Loucy (cell line): Measurements from ENCODE around the gene SH3PXD2A.

Experiments
- H2AFZ ChIP-seq: fragments of 200-600 bp; sonication (generic); 2 replicates; pipeline ENCODE4 v1.6.0; 2016; ENCODE audit warnings: antibody characterized with exemption, mild to moderate bottlenecking, low read length, moderate library complexity
- H3F3A ChIP-seq: fragments of 200-600 bp; 2 replicates; pipeline ENCODE4 v1.6.0; 2016; ENCODE audit warnings: antibody characterized with exemption, low read depth, mild to moderate bottlenecking
- H3K27me3 ChIP-seq: fragments of 200-600 bp; sonication (generic); 2 replicates; pipeline ENCODE4 v1.6.1; 2014; ENCODE audit warnings: low read length, mild to moderate bottlenecking; ENCODE audit not compliant: insufficient read depth, poor library complexity, severe bottlenecking
- H3K36me3 ChIP-seq: fragments of 200-600 bp; sonication (generic); 2 replicates; pipeline ENCODE4 v1.6.1; 2016; ENCODE audit warnings: low read length; ENCODE audit not compliant: insufficient read depth
- H3K4me1 ChIP-seq: fragments of 200-600 bp; sonication (generic); 2 replicates; pipeline ENCODE4 v1.5.1; 2014; ENCODE audit warnings: low read length, mild to moderate bottlenecking; ENCODE audit not compliant: insufficient read depth, poor library complexity, severe bottlenecking
- H3K4me2 ChIP-seq: fragments of 200-600 bp; sonication (generic); 2 replicates; pipeline ENCODE4 v1.6.0; 2014; ENCODE audit warnings: antibody characterized with exemption, low read length, low read depth, mild to moderate bottlenecking; ENCODE audit not compliant: poor library complexity, severe bottlenecking
- H3K4me3 ChIP-seq: fragments of 200-600 bp; sonication (generic); 2 replicates; pipeline ENCODE4 v1.5.1; 2014; ENCODE audit warnings: low read length, mild to moderate bottlenecking, mixed read lengths; ENCODE audit not compliant: poor library complexity, severe bottlenecking
- H3K79me2 ChIP-seq: fragments of 200-600 bp; sonication (generic); 2 replicates; pipeline ENCODE4 v1.6.1; 2014; ENCODE audit warnings: low read length; ENCODE audit not compliant: insufficient read depth
- H3K9ac ChIP-seq: fragments of 200-600 bp; sonication (generic); 2 replicates; pipeline ENCODE4 v1.6.0; 2014; ENCODE audit warnings: mild to moderate bottlenecking, low read depth, low read length, moderate library complexity; ENCODE audit not compliant: poor library complexity, severe bottlenecking
- H3K9me2 ChIP-seq: fragments of 200-600 bp; sonication (generic); replicated peaks from 2 replicates; pipeline ENCODE4 v1.6.1; 2016; ENCODE audit warnings: low read depth, low read length, mixed read lengths
- H3K9me3 ChIP-seq: fragments of 200-600 bp; sonication (generic); 2 replicates; pipeline ENCODE4 v1.6.1; 2014; ENCODE audit warnings: mild to moderate bottlenecking, antibody characterized with exemption, low read length, low read depth; ENCODE audit not compliant: insufficient read depth
- H4K20me1 ChIP-seq: fragments of 200-600 bp; sonication (generic); 2 replicates; pipeline ENCODE4 v1.6.0; 2014; ENCODE audit warnings: antibody characterized with exemption, low read length, mild to moderate bottlenecking; ENCODE audit not compliant: insufficient read depth, poor library complexity, severe bottlenecking
- CTCF ChIP-seq: fragments of 200-600 bp; sonication (generic); conservative IDR thresholded peaks from 2 replicates; pipeline ENCODE4 v1.5.1; 2014; ENCODE audit warnings: mild to moderate bottlenecking, antibody characterized with exemption, low read length
- EZH2phosphoT487 ChIP-seq: fragments of 200-600 bp; IDR thresholded peaks from 2 replicates; pipeline ENCODE4 v1.6.1; 2018; ENCODE audit warnings: antibody characterized with exemption, mild to moderate bottlenecking, moderate library complexity, borderline replicate concordance

SH3PXD2A gene

GRCh38 chr10:103657061-103657591 lies 198.2 kb downstream of the SH3PXD2A start:
- TF ChIP-seq EZH2phosphoT487 (no peak), CTCF (no peak)
- no peak overlapping the region for H3K9ac ChIP-seq
- no peaks in the 10 kb centered on the region for H3K9me2 ChIP-seq
- H4K20me1 ChIP-seq = no peaks in the 10 kb centered on the region
- no peaks in the 10 kb centered on the region for H3F3A ChIP-seq
- H3K4me2 ChIP-seq = no peak overlapping the region
- peaks cover 17% of the 10 kb centered on the region; the same call in 1 of the 2 replicates for H3K36me3 ChIP-seq
- H3K4me1 ChIP-seq = no peaks in the 10 kb centered on the region
- no peaks in the 10 kb centered on the region for H3K9me3 ChIP-seq
- H3K4me3 ChIP-seq = no peak overlapping the region
- no peaks in the 10 kb centered on the region for H3K27me3 ChIP-seq
- no peak overlapping the region for H2AFZ ChIP-seq
- no peaks in the 10 kb centered on the region for H3K79me2 ChIP-seq

DNA sequence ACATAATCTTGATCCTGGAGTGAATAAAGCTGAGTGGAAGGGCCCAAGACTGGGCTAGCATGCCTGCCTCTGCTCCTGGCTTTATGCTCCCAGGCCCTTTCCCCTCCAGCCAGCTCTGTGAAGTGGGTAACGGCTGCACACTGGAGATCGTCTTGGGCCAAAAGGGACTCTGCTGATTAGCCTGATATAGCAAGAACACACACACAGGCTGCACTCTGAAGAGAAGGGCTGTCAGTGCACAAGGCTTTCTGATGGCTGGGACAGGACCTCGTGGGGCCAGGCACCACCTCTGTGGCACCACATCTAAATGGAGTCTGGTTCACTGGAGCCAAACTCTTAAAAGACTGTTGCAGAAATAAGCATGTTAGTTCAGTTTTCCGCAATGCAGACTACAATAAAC lies 200.5 kb downstream of the SH3PXD2A start:
- Histone ChIP-seq H3K4me3 (no peak overlapping the region), H3K36me3 (peaks cover 17% of the 10 kb centered on the region; the same call in 1 of the 2 replicates), H3K27me3 (no peaks in the 10 kb centered on the region), H3K4me1 (no peaks in the 10 kb centered on the region), H3K9me2 (no peaks in the 10 kb centered on the region), H4K20me1 (no peaks in the 10 kb centered on the region), H3K79me2 (no peaks in the 10 kb centered on the region), H2AFZ (no peak overlapping the region), H3K9me3 (no peaks in the 10 kb centered on the region), H3F3A (no peaks in the 10 kb centered on the region), H3K9ac (no peak overlapping the region), H3K4me2 (no peak overlapping the region)
- no peak for TF ChIP-seq EZH2phosphoT487
- TF ChIP-seq CTCF = no peak

DNA sequence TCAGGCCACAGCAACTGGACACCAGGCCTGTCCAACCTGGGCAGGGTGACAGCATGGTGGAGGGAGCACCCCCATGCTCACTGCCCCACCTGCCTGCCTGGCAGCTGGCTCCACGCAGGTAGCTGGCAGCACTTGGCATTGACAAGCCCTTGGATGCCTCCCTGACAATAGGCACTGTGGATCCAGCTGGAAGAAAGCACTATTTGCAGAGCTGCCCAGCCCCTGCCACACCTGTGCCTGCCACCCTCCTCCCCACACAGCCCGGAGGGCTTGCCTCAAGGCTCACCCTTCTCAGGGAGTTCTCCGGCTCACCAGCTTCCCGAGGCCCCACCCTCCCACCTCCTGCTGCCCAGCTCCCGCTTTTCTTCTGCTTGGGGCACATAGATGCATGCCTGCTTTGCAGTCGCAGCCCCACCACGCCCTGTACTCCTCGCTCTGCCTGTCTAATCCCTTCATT lies 201.8 kb downstream of the SH3PXD2A start:
- no peaks in the 10 kb centered on the region for H3K27me3 ChIP-seq
- no peaks in the 10 kb centered on the region for H3K79me2 ChIP-seq
- no peaks in the 10 kb centered on the region for H3K4me1 ChIP-seq
- H2AFZ ChIP-seq = no peak overlapping the region
- H3K4me3 ChIP-seq = no peak overlapping the region
- H3K4me2 ChIP-seq = no peak overlapping the region
- no peaks in the 10 kb centered on the region for H3F3A ChIP-seq
- no peaks in the 10 kb centered on the region for H3K9me3 ChIP-seq
- no peaks in the 10 kb centered on the region for H4K20me1 ChIP-seq
- peaks cover 16% of the 10 kb centered on the region; the same call in 1 of the 2 replicates for H3K36me3 ChIP-seq
- H3K9me2 ChIP-seq = no peaks in the 10 kb centered on the region
- TF ChIP-seq EZH2phosphoT487 = no peak
- TF ChIP-seq CTCF = no peak
- no peak overlapping the region for H3K9ac ChIP-seq
